ENCODE data around the gene TCF23. TPM values are rescaled to one million over a fixed set of nuclear protein-coding genes. Genes with fewer than 3 reads are reported as not detected.

Gene TCF23
- total and polyA plus RNA-seq, 9 donors: 8.4 to 72.2 (median 41.7) TPM

- WGBS, 3 donors: 90 to 91% (median 91%) methylated on average over 8 of the region's 8 CpGs
- no peak overlapping the region for H3K27ac ChIP-seq
- TF ChIP-seq EP300 (IDR thresholded peaks at IDR 0.05) (no peak), POLR2A (IDR thresholded peaks at IDR 0.05) (no peak)
- TF ChIP-seq, protein P1, sequence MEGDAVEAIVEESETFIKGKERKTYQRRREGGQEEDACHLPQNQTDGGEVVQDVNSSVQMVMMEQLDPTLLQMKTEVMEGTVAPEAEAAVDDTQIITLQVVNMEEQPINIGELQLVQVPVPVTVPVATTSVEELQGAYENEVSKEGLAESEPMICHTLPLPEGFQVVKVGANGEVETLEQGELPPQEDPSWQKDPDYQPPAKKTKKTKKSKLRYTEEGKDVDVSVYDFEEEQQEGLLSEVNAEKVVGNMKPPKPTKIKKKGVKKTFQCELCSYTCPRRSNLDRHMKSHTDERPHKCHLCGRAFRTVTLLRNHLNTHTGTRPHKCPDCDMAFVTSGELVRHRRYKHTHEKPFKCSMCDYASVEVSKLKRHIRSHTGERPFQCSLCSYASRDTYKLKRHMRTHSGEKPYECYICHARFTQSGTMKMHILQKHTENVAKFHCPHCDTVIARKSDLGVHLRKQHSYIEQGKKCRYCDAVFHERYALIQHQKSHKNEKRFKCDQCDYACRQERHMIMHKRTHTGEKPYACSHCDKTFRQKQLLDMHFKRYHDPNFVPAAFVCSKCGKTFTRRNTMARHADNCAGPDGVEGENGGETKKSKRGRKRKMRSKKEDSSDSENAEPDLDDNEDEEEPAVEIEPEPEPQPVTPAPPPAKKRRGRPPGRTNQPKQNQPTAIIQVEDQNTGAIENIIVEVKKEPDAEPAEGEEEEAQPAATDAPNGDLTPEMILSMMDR (IDR thresholded peaks at IDR 0.05): no peak
- no peak for DNase-seq
- no peaks in the 10 kb centered on the region for H3K36me3 ChIP-seq
- H3K4me3 ChIP-seq: no peak overlapping the region
- peaks cover 1% of the 10 kb centered on the region for H3K4me1 ChIP-seq (ENCODE audit: insufficient read depth)
- H3K9me3 ChIP-seq: no peaks in the 10 kb centered on the region
- intact Hi-C loops (cut with DNase I): no loop called here
- no peaks in the 10 kb centered on the region for H3K27me3 ChIP-seq
Observed at GRCh38 chr2:27164960-27165763, 16.4 kb downstream of the TCF23 start.

DNA sequence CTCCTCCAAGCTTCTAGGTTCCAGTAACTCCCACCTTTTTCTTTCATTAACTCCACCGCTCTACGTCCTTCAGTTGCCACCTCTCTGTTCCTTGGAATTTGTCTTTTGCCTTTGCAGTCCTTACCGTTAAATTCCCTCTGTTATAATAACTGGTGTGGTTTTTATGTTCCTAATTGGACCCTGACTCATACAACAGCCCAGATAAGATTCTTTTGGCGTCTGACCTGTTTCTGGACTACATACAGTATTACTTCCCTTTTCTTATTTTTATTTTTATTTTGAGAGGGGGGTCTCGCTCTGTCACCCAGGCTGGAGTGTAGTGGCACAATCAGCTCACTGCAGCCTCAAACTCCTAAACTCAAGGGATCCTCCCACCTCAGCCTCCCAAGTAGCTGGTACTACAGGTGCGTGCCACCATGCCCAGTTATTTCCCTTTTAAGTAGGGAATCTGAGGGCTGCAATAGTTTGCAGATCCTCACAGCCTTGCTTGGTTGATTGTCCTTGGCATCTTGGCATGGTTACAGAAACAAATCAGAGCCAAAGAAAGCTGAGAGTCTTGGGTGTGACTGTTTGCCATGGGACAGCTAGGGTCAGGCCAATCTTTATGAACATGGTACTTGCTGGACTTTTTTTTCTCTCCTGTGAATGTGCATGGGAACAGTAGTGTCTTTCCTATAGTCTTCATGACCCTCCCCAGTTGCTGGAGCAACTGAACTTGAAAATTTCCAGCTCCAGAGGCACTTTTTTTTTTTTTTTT, 22.0 kb downstream of the TCF23 start:
- intact Hi-C loops (cut with DNase I): no loop called here
- Histone ChIP-seq H3K27ac (no peak overlapping the region), H3K4me3 (no peak overlapping the region), H3K27me3 (no peaks in the 10 kb centered on the region), H3K36me3 (no peaks in the 10 kb centered on the region), H3K4me1 (ENCODE audit: insufficient read depth) (peaks cover 2% of the 10 kb centered on the region), H3K9me3 (no peaks in the 10 kb centered on the region)
- TF ChIP-seq EP300 (IDR thresholded peaks at IDR 0.05): no peak
- WGBS, 3 donors: 41 to 52% (median 46%) methylated on average over 6 of the region's 6 CpGs
- DNase-seq: no peak

- no peak overlapping the region for H3K4me3 ChIP-seq
- H3K36me3 ChIP-seq: no peaks in the 10 kb centered on the region
- intact Hi-C loops (cut with DNase I): no loop called here
- H3K4me1 ChIP-seq (ENCODE audit: insufficient read depth): peaks cover 2% of the 10 kb centered on the region
- no peaks in the 10 kb centered on the region for H3K9me3 ChIP-seq
- H3K27ac ChIP-seq: no peak overlapping the region
- H3K27me3 ChIP-seq: no peaks in the 10 kb centered on the region
- 84 to 89% (median 85%) methylated on average over 8 of the region's 8 CpGs for WGBS, 3 donors
- no peak for DNase-seq
- TF ChIP-seq, protein P1 (IDR thresholded peaks at IDR 0.05): no peak
- TF ChIP-seq EP300 (IDR thresholded peaks at IDR 0.05): no peak
- TF ChIP-seq POLR2A (IDR thresholded peaks at IDR 0.05): no peak
Observed at GRCh38 chr2:27171351-27171848, 22.6 kb downstream of the TCF23 start.

- intact Hi-C loops (cut with DNase I): no loop called here
- no peaks in the 10 kb centered on the region for H3K9me3 ChIP-seq
- H3K36me3 ChIP-seq: no peaks in the 10 kb centered on the region
- peaks cover 6% of the 10 kb centered on the region for H3K4me1 ChIP-seq (ENCODE audit: insufficient read depth)
- WGBS, 3 donors: 89 to 90% (median 89%) methylated on average over 6 of the region's 6 CpGs
- no peaks in the 10 kb centered on the region for H3K27me3 ChIP-seq
- no peak overlapping the region for H3K27ac ChIP-seq
- H3K4me3 ChIP-seq: no peak overlapping the region
- DNase-seq: no peak
- TF ChIP-seq, protein P1 (IDR thresholded peaks at IDR 0.05): no peak
- no peak for TF ChIP-seq POLR2A (IDR thresholded peaks at IDR 0.05)
- TF ChIP-seq EP300 (IDR thresholded peaks at IDR 0.05): no peak
Observed at GRCh38 chr2:27174638-27175037, 25.8 kb downstream of the TCF23 start.
